Fibroblast of lung (primary cell): Measurements from ENCODE around the gene RMC1. TPM values are rescaled to one million over a fixed set of nuclear protein-coding genes. Genes with fewer than 3 reads are reported as not detected.

Experiments used
- DNase-seq, 2 donors: peaks; one replicate each; pipeline versions ENCODE4 v3.0.0 to v3.0.0-alpha.2; 2010; ENCODE audit warnings: low read depth in 2 of 2
- H2AFZ ChIP-seq: 2 replicates; pipeline ENCODE4 v1.5.1; 2012; ENCODE audit warnings: low read length, control low read depth, inconsistent platforms
- H3K27ac ChIP-seq: 2 replicates; pipeline ENCODE4 v1.5.1; 2011; ENCODE audit warnings: low read length, control low read depth; ENCODE audit not compliant: insufficient read depth
- H3K27me3 ChIP-seq: 2 replicates; pipeline ENCODE4 v1.5.1; 2011; ENCODE audit warnings: mild to moderate bottlenecking, low read length; ENCODE audit not compliant: control insufficient read depth, insufficient read depth
- H3K36me3 ChIP-seq: 2 replicates; pipeline ENCODE4 v1.5.1; 2011; ENCODE audit warnings: low read length; ENCODE audit not compliant: control insufficient read depth, insufficient read depth
- H3K4me1 ChIP-seq: 2 replicates; pipeline ENCODE4 v1.5.1; 2011; ENCODE audit warnings: low read length; ENCODE audit not compliant: control insufficient read depth, insufficient read depth; ENCODE audit errors: extremely low read depth
- H3K4me2 ChIP-seq: 2 replicates; pipeline ENCODE4 v1.5.1; 2011; ENCODE audit warnings: low read length, control low read depth; ENCODE audit not compliant: insufficient read depth; ENCODE audit errors: extremely low read depth
- H3K4me3 ChIP-seq, 4 experiments: fragments of 200-600 bp in 1 of 4; sonication (generic) in 1 of 4; replicated peaks in 1 of 4; 2 replicates each; pipeline ENCODE4 v1.5.1; 2011 to 2016; ENCODE audit warnings: low read length in 4 of 4, low read depth in 3 of 4, mild to moderate bottlenecking in 3 of 4, control low read depth in 2 of 4, inconsistent platforms in 1 of 4, mixed read lengths in 1 of 4; ENCODE audit not compliant: insufficient read depth in 1 of 4; ENCODE audit errors: control extremely low read depth in 1 of 4
- H3K79me2 ChIP-seq: 2 replicates; pipeline ENCODE4 v1.5.1; 2012; ENCODE audit warnings: mild to moderate bottlenecking, low read length, inconsistent platforms; ENCODE audit not compliant: control insufficient read depth, insufficient read depth
- H3K9ac ChIP-seq: 2 replicates; pipeline ENCODE4 v1.5.1; 2011; ENCODE audit warnings: mild to moderate bottlenecking, low read length, control low read depth; ENCODE audit not compliant: insufficient read depth
- H3K9me3 ChIP-seq: 2 replicates; pipeline ENCODE4 v1.5.1; 2012; ENCODE audit warnings: low read depth, low read length; ENCODE audit not compliant: control insufficient read depth, insufficient read depth
- H4K20me1 ChIP-seq: 2 replicates; pipeline ENCODE4 v1.5.1; 2011; ENCODE audit warnings: low read length; ENCODE audit not compliant: control insufficient read depth, insufficient read depth; ENCODE audit errors: extremely low read depth
- EZH2 ChIP-seq: IDR thresholded peaks from 2 replicates; pipeline ENCODE4 v1.5.1; 2012; ENCODE audit warnings: low read length, control low read depth, mild to moderate bottlenecking; ENCODE audit errors: missing control alignments
- polyA plus RNA-seq, 2 donors: library from polyadenylated mRNA; depleted of rRNA in 1 of 2; stranded (reverse) in 1 of 2; unstranded in 1 of 2; fragments of >200 nt; gene quantifications; 2 replicates each; pipeline ENCODE4 v1.2.1, GENCODE V29; 2011 to 2012; ENCODE audit warnings: missing spikeins in 1 of 2
- total RNA-seq: library from RNA; depleted of rRNA; stranded (reverse); fragments of >200 nt; gene quantifications from 2 replicates; pipeline ENCODE4 v1.2.1, GENCODE V29; 2014
- TF ChIP-seq, protein P1 (sequence below), 2 donors: IDR thresholded peaks in 1 of 2; conservative IDR thresholded peaks in 1 of 2; 1 replicate in 1 of 2; 2 replicates in 1 of 2; pipeline ENCODE4 v1.5.1; 2011 to 2012; ENCODE audit warnings: low read length in 2 of 2, control low read depth in 1 of 2, inconsistent platforms in 1 of 2, low read depth in 1 of 2, mild to moderate bottlenecking in 1 of 2

The RMC1 gene
- total and polyA plus RNA-seq, 2 donors (not counting 1 experiment from before 2014, with no cell fraction given), result 22.5 to 29.6 TPM

DNA sequence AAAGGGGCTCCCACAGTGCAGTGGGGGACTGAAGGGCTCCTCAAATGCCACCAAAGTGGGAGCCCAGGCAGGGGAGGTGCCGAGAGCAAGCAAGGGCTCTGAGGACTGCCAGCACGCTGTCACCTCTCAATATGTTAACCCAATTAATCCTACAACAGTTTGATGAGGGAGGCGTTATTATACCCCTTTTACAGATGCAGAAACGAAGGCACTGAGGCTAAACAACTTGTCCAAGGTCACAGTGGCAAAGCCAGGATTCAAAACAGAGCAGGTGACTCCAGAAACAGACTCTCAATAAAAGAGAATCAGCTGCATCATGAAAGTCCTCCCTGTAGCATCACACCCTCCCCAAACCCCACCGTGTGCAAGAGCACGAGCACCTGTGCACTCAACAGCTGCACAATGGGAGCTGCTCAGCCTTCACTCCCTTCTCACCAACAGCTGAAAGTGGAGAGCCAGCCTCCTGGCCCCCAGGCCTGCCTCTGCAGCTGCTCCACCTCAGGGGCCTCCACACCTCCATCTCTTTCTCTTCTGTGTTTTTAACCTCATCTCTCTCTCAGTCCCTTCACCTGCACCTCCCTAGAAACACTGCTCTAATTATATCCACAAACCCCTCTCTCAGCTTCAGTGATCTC is 74.9 kb downstream of the RMC1 start:
- Histone ChIP-seq H3K9ac (no peak overlapping the region), H3K36me3 (no peaks in the 10 kb centered on the region), H3K79me2 (peaks cover 14% of the 10 kb centered on the region), H3K27me3 (no peaks in the 10 kb centered on the region), H2AFZ (no peak overlapping the region), H3K27ac (no peak overlapping the region), H3K4me3 (no peak overlapping the region), H3K9me3 (no peaks in the 10 kb centered on the region), H3K4me1 (peaks cover 11% of the 10 kb centered on the region), H4K20me1 (peaks cover 3% of the 10 kb centered on the region), H3K4me2 (no peak overlapping the region)
- DNase-seq, result no peak
- TF ChIP-seq, protein P1, sequence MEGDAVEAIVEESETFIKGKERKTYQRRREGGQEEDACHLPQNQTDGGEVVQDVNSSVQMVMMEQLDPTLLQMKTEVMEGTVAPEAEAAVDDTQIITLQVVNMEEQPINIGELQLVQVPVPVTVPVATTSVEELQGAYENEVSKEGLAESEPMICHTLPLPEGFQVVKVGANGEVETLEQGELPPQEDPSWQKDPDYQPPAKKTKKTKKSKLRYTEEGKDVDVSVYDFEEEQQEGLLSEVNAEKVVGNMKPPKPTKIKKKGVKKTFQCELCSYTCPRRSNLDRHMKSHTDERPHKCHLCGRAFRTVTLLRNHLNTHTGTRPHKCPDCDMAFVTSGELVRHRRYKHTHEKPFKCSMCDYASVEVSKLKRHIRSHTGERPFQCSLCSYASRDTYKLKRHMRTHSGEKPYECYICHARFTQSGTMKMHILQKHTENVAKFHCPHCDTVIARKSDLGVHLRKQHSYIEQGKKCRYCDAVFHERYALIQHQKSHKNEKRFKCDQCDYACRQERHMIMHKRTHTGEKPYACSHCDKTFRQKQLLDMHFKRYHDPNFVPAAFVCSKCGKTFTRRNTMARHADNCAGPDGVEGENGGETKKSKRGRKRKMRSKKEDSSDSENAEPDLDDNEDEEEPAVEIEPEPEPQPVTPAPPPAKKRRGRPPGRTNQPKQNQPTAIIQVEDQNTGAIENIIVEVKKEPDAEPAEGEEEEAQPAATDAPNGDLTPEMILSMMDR (conservative IDR thresholded peaks at IDR 0.05 in 1 of 2, IDR thresholded peaks at IDR 0.05 in 1 of 2; ENCODE audit: low read depth in 1 of 2, low read length in 2 of 2), result no peak
- TF ChIP-seq EZH2, result no peak

GRCh38 chr18:23578891-23579653 is 75.8 kb downstream of the RMC1 start:
- H3K9me3 ChIP-seq, result no peaks in the 10 kb centered on the region
- H3K79me2 ChIP-seq, result peaks cover 19% of the 10 kb centered on the region
- no peak overlapping the region for H3K4me2 ChIP-seq
- peak; percentile 53 to 55 for DNase-seq
- peaks cover 3% of the 10 kb centered on the region for H4K20me1 ChIP-seq
- H3K27ac ChIP-seq, result no peak overlapping the region
- H3K36me3 ChIP-seq, result no peaks in the 10 kb centered on the region
- H3K4me3 ChIP-seq, result no peak overlapping the region
- H3K27me3 ChIP-seq, result no peaks in the 10 kb centered on the region
- no peak for TF ChIP-seq EZH2
- TF ChIP-seq, protein P1 (conservative IDR thresholded peaks at IDR 0.05 in 1 of 2, IDR thresholded peaks at IDR 0.05 in 1 of 2; ENCODE audit: low read depth in 1 of 2, low read length in 2 of 2), result no peak
- H3K9ac ChIP-seq, result no peak overlapping the region
- peaks cover 8% of the 10 kb centered on the region for H3K4me1 ChIP-seq
- no peak overlapping the region for H2AFZ ChIP-seq

DNA sequence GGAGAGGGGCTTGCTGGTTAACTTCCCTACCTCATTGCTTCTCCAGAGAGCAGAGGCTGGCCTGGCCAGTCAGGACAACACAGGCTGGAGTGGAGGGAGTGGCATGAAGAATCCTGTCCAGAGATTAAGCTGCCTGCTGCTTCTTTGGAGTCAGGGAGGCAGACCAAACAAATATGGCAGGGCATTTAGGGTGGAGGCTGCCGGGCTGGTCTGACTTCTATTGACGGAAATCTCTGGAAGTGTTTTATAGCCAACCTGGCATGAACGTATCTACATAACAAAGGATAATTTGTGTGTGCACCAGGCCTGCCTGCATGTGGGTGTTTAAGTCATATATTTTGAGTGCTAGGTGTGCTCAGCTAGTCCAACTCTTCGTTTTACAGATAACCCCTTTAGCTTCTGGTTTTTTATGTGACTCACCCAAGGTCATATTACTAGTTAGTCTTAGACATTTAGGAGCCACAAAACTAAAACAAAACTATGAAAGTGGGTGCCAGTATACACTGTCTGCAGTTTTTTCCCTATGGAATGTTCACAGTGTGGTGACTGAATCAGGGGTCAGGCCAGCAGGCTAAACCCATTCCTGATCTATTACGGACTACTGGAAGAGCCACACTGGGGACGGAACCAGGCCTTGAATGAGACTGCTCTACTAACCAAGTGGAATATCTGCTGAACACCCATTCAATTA is 77.5 kb downstream of the RMC1 start:
- H3K79me2 ChIP-seq, result peaks cover 34% of the 10 kb centered on the region
- peak; percentile 80 to 93 for DNase-seq
- H3K9me3 ChIP-seq, result no peaks in the 10 kb centered on the region
- H4K20me1 ChIP-seq, result peaks cover 3% of the 10 kb centered on the region
- no peak overlapping the region for H3K27ac ChIP-seq
- H3K4me2 ChIP-seq, result no peak overlapping the region
- H3K36me3 ChIP-seq, result no peaks in the 10 kb centered on the region
- TF ChIP-seq, protein P1 (conservative IDR thresholded peaks at IDR 0.05 in 1 of 2, IDR thresholded peaks at IDR 0.05 in 1 of 2; ENCODE audit: low read depth in 1 of 2, low read length in 2 of 2), result no peak
- TF ChIP-seq EZH2, result no peak
- H2AFZ ChIP-seq, result no peak overlapping the region
- peaks cover 10% of the 10 kb centered on the region for H3K4me1 ChIP-seq
- no peak overlapping the region for H3K9ac ChIP-seq
- H3K4me3 ChIP-seq, result no peak overlapping the region
- no peaks in the 10 kb centered on the region for H3K27me3 ChIP-seq
